Upper lobe of right lung (tissue), 1 donor: ENCODE data around the gene CDKL4. TPM values are rescaled to one million over a fixed set of nuclear protein-coding genes. Genes with fewer than 3 reads are reported as not detected.
"Not testable (repeated sequence)": the region's sequence is repeated elsewhere in the genome, so short reads cannot be mapped to it uniquely, and the experiment has no call there.

Source experiments
- ATAC-seq: fragments of 200-7000 bp; cut with Tn5 transposase; one replicate; pipeline ENCODE4 v1.9.1; 2020; ENCODE audit warnings: mild to moderate bottlenecking, moderate library complexity
- DNase-seq: peaks from one replicate; pipeline ENCODE4 v3.0.0-alpha.2; 2020
- H3K27ac ChIP-seq: fragments of 200-600 bp; one replicate; pipeline ENCODE4 v1.8.0; 2022
- H3K27me3 ChIP-seq: fragments of 200-600 bp; one replicate; pipeline ENCODE4 v1.8.0; 2022; ENCODE audit warnings: mild to moderate bottlenecking
- H3K36me3 ChIP-seq: fragments of 200-600 bp; one replicate; pipeline ENCODE4 v1.8.0; 2022
- H3K4me1 ChIP-seq: fragments of 200-600 bp; one replicate; pipeline ENCODE4 v1.8.0; 2022
- H3K4me3 ChIP-seq: fragments of 200-600 bp; one replicate; pipeline ENCODE4 v1.8.0; 2022; ENCODE audit warnings: mild to moderate bottlenecking
- H3K9me3 ChIP-seq: fragments of 200-600 bp; one replicate; pipeline ENCODE4 v1.8.0; 2022
- CTCF ChIP-seq: fragments of 200-600 bp; IDR thresholded peaks from one replicate; pipeline ENCODE4 v1.8.0; 2022; ENCODE audit warnings: antibody characterized with exemption
- intact Hi-C: fragments of 100-400 bp; cut with DNase I; formaldehyde crosslinking; loops from one replicate; pipeline ENCODE4 v1.11.0; 2022
- total RNA-seq: library from RNA; stranded (reverse); fragmentation: NEBNext Ultra II Directional; extraction: Animal tissue kit (Norgen Biotek cat#: 25700); gene quantifications from one replicate; pipeline ENCODE4 v1.2.1, GENCODE V29; 2021
- donor health status: DM: no; HTN: yes; CAD: no; lungs with severe emphysema.

Gene CDKL4
- total RNA-seq, 1 donor from 2014 or later, result 2.1 TPM

- Histone ChIP-seq H3K36me3 (no peaks in the 10 kb centered on the region), H3K9me3 (no peaks in the 10 kb centered on the region), H3K27me3 (no peaks in the 10 kb centered on the region), H3K4me3 (no peak overlapping the region), H3K27ac (no peak overlapping the region), H3K4me1 (no peaks in the 10 kb centered on the region)
- no peak for ATAC-seq
- TF ChIP-seq CTCF, result no peak
- DNase-seq, result no peak
- intact Hi-C loops, result no loop called here
Observed at GRCh38 chr2:39139511-39140237, 104.1 kb downstream of the CDKL4 start.

- DNase-seq, result no peak
- H3K4me3 ChIP-seq, result no peak overlapping the region
- H3K4me1 ChIP-seq, result no peaks in the 10 kb centered on the region
- no peaks in the 10 kb centered on the region for H3K9me3 ChIP-seq
- intact Hi-C loops, result no loop called here
- no peak for TF ChIP-seq CTCF
- no peaks in the 10 kb centered on the region for H3K27me3 ChIP-seq
- H3K36me3 ChIP-seq, result no peaks in the 10 kb centered on the region
- H3K27ac ChIP-seq, result no peak overlapping the region
- ATAC-seq, result no peak
Observed at GRCh38 chr2:39138837-39139211, 104.9 kb downstream of the CDKL4 start.

GRCh38 chr2:39138187-39138836 lies 105.5 kb downstream of the CDKL4 start:
- H3K36me3 ChIP-seq, intact Hi-C loops, ATAC-seq, H3K4me1 ChIP-seq, H3K27ac ChIP-seq, H3K4me3 ChIP-seq, H3K27me3 ChIP-seq, H3K9me3 ChIP-seq, DNase-seq: not testable (repeated sequence)

- intact Hi-C loops, result no loop called here
- no peak for TF ChIP-seq CTCF
- H3K27ac ChIP-seq, result no peak overlapping the region
- H3K27me3 ChIP-seq, result no peaks in the 10 kb centered on the region
- H3K9me3 ChIP-seq, result no peaks in the 10 kb centered on the region
- H3K4me3 ChIP-seq, result no peak overlapping the region
- H3K36me3 ChIP-seq, result no peaks in the 10 kb centered on the region
- no peaks in the 10 kb centered on the region for H3K4me1 ChIP-seq
- ATAC-seq (no peak), DNase-seq (no peak)
Observed at GRCh38 chr2:39136799-39137198, 107.0 kb downstream of the CDKL4 start.

GRCh38 chr2:39135690-39136259 lies 108.0 kb downstream of the CDKL4 start:
- Histone ChIP-seq H3K36me3 (no peaks in the 10 kb centered on the region), H3K27me3 (no peaks in the 10 kb centered on the region), H3K27ac (no peak overlapping the region), H3K4me1 (no peaks in the 10 kb centered on the region), H3K9me3 (no peaks in the 10 kb centered on the region), H3K4me3 (no peak overlapping the region)
- ATAC-seq, result no peak
- no peak for TF ChIP-seq CTCF
- no peak for DNase-seq
- intact Hi-C loops, result no loop called here

GRCh38 chr2:39133215-39133851 lies 110.4 kb downstream of the CDKL4 start:
- no peaks in the 10 kb centered on the region for H3K27me3 ChIP-seq
- no peaks in the 10 kb centered on the region for H3K36me3 ChIP-seq
- H3K27ac ChIP-seq, result no peak overlapping the region
- no peak for TF ChIP-seq CTCF
- H3K4me1 ChIP-seq, result peaks cover 10% of the 10 kb centered on the region
- no peaks in the 10 kb centered on the region for H3K9me3 ChIP-seq
- no peak overlapping the region for H3K4me3 ChIP-seq
- ATAC-seq (no peak), DNase-seq (no peak)
- intact Hi-C loops, result no loop called here
